Activated CD4-positive, alpha-beta T cell treated with anti-CD3 and anti-CD28 coated beads, Interleukin-2, amount 10 ng/mL, durations not matched to agents 7 days and 5 days (primary cell): ENCODE data around the gene CASTOR2. TPM values are rescaled to one million over a fixed set of nuclear protein-coding genes. Genes with fewer than 3 reads are reported as not detected.
A peak's percentile ranks its signal among the peaks of the same experiment; 100 is the strongest.

Source experiments
- CTCF ChIA-PET: fragments of 350-600 bp; sonication (Branson Sonifier 250); formaldehyde crosslinking; loops from one replicate; lab custom pipeline; 2021; ENCODE audit warnings: antibody characterized with exemption; lab: Charles Lee
- POLR2A ChIA-PET: fragments of 350-600 bp; sonication (Branson Sonifier 250); formaldehyde crosslinking; loops from one replicate; lab custom pipeline; 2021; ENCODE audit warnings: antibody characterized with exemption; lab: Charles Lee
- DNase-seq: peaks from one replicate; pipeline ENCODE4 v3.0.0-alpha.2; 2020
- H3K27ac Mint-ChIP-seq: one replicate; pipeline ENCODE4 v1.8.0; 2021; ENCODE audit warnings: mild to moderate bottlenecking, moderate library complexity, mixed read lengths
- H3K27me3 Mint-ChIP-seq: one replicate; pipeline ENCODE4 v1.8.0; 2021; ENCODE audit warnings: mixed read lengths
- H3K36me3 Mint-ChIP-seq: one replicate; pipeline ENCODE4 v1.8.0; 2021; ENCODE audit warnings: low read depth, mixed read lengths
- H3K4me1 Mint-ChIP-seq: one replicate; pipeline ENCODE4 v1.8.0; 2021; ENCODE audit warnings: mixed read lengths
- H3K4me3 Mint-ChIP-seq: one replicate; pipeline ENCODE4 v1.8.0; 2021; ENCODE audit warnings: mild to moderate bottlenecking, moderate library complexity, mixed read lengths
- H3K9me3 Mint-ChIP-seq: one replicate; pipeline ENCODE4 v1.8.0; 2021; ENCODE audit warnings: mixed read lengths
- total RNA-seq, 2 experiments: library from RNA; stranded (reverse); gene quantifications; one replicate each; pipeline ENCODE4 v1.2.3, GENCODE V29; 2021

Gene CASTOR2
- total RNA-seq, 2 experiments from 2014 or later: 2.5 to 2.6 TPM

GRCh38 chr7:75045881-75046280, 81.4 kb downstream of the CASTOR2 start:
- no peak overlapping the region for H3K4me3 Mint-ChIP-seq
- H3K4me1 Mint-ChIP-seq: no peaks in the 10 kb centered on the region
- peaks cover 3% of the 10 kb centered on the region for H3K36me3 Mint-ChIP-seq
- DNase-seq: no peak
- POLR2A ChIA-PET: no interaction called here
- no peaks in the 10 kb centered on the region for H3K27me3 Mint-ChIP-seq
- H3K9me3 Mint-ChIP-seq: no peaks in the 10 kb centered on the region
- CTCF ChIA-PET: interaction anchor here (1.0 to 1.5 kb wide), 2 partner anchors 11 to 15 kb away, joined by 3 to 4 read pairs; no protein-coding TSS in a partner anchor
- no peak overlapping the region for H3K27ac Mint-ChIP-seq

DNA sequence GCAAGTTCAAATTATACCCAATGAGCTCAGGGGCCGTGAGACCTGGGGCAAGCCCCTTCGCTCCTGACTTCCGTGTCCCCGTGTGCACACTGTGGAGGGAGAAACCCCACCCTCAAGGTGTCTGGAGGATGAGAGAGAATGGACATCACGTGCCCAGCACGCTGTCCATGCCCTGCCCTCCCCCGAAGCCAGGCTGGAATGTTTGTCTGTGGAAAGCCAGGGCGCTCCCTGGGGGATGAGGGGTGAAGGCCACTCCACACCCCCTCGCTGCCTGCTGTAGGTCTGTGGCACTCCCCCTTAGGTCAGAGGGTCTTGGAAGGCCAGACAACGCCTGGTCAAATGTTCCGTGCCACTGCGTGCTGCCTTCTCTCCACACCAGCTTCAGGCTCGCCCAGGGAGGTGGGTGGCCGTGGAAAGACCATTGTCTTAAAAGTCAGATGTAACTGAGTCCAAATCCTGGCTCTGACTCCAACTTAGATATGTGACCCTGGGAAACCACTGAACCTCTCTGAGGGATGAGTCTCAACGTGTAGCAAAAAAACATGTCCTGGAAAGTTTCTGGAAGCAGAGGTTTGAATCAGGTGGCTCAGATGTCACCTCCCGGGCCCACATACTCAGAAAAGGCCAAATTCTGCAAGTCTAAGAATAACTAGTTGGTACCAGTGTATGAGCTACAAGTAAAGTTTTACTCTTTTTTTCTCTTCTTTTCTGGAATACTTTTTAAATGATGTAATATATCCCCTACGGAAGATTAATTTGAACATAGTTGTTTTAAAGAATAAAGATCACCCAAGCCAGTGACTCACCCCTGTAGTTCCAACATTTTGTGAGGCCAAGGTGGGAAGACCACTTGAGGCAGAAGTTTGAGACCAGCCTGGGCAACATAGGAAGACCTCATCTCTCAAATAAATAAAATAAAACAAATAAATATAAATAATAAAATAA, 84.2 kb downstream of the CASTOR2 start:
- Mint-ChIP-seq H3K27ac (peak overlapping the region; percentile 19), H3K36me3 (peaks cover 9% of the 10 kb centered on the region), H3K9me3 (no peaks in the 10 kb centered on the region), H3K4me3 (no peak overlapping the region), H3K27me3 (no peaks in the 10 kb centered on the region), H3K4me1 (no peaks in the 10 kb centered on the region)
- ChIA-PET CTCF (interaction anchor here (0.6 to 0.7 kb wide), 2 partner anchors 16 to 865 kb away, joined by 3 read pairs; no protein-coding TSS in a partner anchor), POLR2A (no interaction called here)
- DNase-seq: no peak

- ChIA-PET CTCF (interaction anchor here (0.7 kb wide), 1 partner anchor 867 kb away, joined by 3 read pairs; no protein-coding TSS in a partner anchor), POLR2A (no interaction called here)
- no peaks in the 10 kb centered on the region for H3K4me1 Mint-ChIP-seq
- no peak for DNase-seq
- no peak overlapping the region for H3K4me3 Mint-ChIP-seq
- H3K36me3 Mint-ChIP-seq: peaks cover 12% of the 10 kb centered on the region
- no peak overlapping the region for H3K27ac Mint-ChIP-seq
- H3K9me3 Mint-ChIP-seq: no peaks in the 10 kb centered on the region
- no peaks in the 10 kb centered on the region for H3K27me3 Mint-ChIP-seq
These were observed 85.3 kb downstream of the CASTOR2 start for GRCh38 chr7:75049817-75050216.

GRCh38 chr7:75050501-75050900, 86.0 kb downstream of the CASTOR2 start:
- Mint-ChIP-seq H3K27me3 (no peaks in the 10 kb centered on the region), H3K4me3 (no peak overlapping the region), H3K9me3 (no peaks in the 10 kb centered on the region), H3K4me1 (no peaks in the 10 kb centered on the region), H3K36me3 (peaks cover 19% of the 10 kb centered on the region), H3K27ac (no peak overlapping the region)
- DNase-seq: no peak
- POLR2A ChIA-PET: no interaction called here
- CTCF ChIA-PET: no interaction called here

DNA sequence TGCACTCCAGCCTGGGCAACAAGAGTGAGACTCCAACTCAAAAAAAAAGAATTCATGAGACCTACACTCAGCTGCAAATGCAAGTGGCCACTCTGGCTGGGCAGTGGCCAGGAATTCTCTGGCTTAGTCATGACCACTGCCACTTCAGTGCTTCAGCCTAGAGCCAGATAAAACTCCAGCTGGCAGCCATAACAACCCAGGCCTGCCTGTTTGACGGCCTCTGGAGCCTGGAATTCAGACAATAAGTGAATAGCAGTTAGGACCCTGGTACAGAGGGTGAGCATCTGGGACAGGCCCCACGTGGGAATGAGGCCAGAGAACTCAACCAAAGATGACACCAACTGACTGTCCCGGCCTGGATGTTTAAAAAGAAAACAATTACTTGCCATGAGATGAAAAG, 90.2 kb downstream of the CASTOR2 start:
- CTCF ChIA-PET: no interaction called here
- POLR2A ChIA-PET: no interaction called here
- no peak overlapping the region for H3K4me3 Mint-ChIP-seq
- H3K27ac Mint-ChIP-seq: peak overlapping the region; percentile 2
- no peak for DNase-seq
- no peaks in the 10 kb centered on the region for H3K27me3 Mint-ChIP-seq
- no peaks in the 10 kb centered on the region for H3K9me3 Mint-ChIP-seq
- no peaks in the 10 kb centered on the region for H3K4me1 Mint-ChIP-seq
- peaks cover 34% of the 10 kb centered on the region for H3K36me3 Mint-ChIP-seq

- no peak for DNase-seq
- Mint-ChIP-seq H3K27me3 (no peaks in the 10 kb centered on the region), H3K4me1 (no peaks in the 10 kb centered on the region), H3K27ac (no peak overlapping the region), H3K4me3 (no peak overlapping the region), H3K36me3 (peaks cover 37% of the 10 kb centered on the region), H3K9me3 (no peaks in the 10 kb centered on the region)
- CTCF ChIA-PET: no interaction called here
- POLR2A ChIA-PET: no interaction called here
These were observed 90.7 kb downstream of the CASTOR2 start for GRCh38 chr7:75055155-75055554.

- Mint-ChIP-seq H3K4me3 (no peak overlapping the region), H3K9me3 (no peaks in the 10 kb centered on the region), H3K36me3 (peaks cover 40% of the 10 kb centered on the region), H3K27ac (no peak overlapping the region), H3K27me3 (no peaks in the 10 kb centered on the region), H3K4me1 (no peaks in the 10 kb centered on the region)
- POLR2A ChIA-PET: no interaction called here
- CTCF ChIA-PET: interaction anchor here (1.0 to 1.3 kb wide), 2 partner anchors 834 to 850 kb away, joined by 3 read pairs; no protein-coding TSS in a partner anchor
- no peak for DNase-seq
These were observed 91.6 kb downstream of the CASTOR2 start for GRCh38 chr7:75055830-75056772.

DNA sequence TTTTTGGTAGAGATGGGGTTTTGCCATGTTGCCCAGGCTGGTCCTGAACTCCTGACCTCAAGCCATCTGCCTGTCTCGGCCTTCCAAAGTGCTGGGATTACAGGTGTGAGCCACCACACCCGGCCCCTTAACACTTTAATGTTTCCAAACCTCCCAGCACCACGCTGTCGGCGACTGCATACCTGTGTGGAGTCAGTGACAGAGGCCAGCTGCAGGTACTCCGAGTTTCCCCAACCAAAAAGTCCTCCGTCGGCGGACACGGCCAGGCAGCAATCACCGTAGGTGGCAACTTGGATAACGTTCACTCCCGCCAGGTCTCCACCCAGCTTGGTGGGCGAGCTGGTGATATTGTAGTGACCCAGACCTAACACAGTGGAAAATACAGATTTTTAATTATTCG, 93.9 kb downstream of the CASTOR2 start:
- Mint-ChIP-seq H3K4me1 (no peaks in the 10 kb centered on the region), H3K27me3 (no peaks in the 10 kb centered on the region), H3K4me3 (no peak overlapping the region), H3K27ac (no peak overlapping the region), H3K9me3 (no peaks in the 10 kb centered on the region), H3K36me3 (peaks cover 47% of the 10 kb centered on the region)
- ChIA-PET POLR2A (no interaction called here), CTCF (no interaction called here)
- DNase-seq: no peak

DNA sequence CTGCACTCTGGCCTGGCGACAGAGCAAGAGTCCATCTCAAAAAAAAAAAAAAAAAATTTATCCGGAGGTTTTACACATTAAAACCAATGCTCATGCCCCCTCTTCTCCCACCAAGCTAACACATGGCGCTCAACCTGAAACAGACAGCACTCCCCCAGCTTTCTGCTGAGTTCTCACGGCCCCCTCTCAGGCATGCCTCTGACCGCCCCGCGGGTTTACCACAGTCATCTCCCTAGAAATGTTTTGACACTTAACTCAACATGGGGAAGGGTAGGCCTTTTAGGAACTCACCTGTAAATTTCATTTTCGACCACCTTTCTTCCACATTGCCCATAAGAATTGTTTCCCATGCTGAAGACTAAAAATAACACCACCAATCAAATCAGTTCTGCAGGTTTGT, 99.8 kb downstream of the CASTOR2 start:
- DNase-seq: no peak
- Mint-ChIP-seq H3K9me3 (no peaks in the 10 kb centered on the region), H3K27me3 (no peaks in the 10 kb centered on the region), H3K27ac (no peak overlapping the region), H3K4me1 (no peaks in the 10 kb centered on the region), H3K36me3 (peaks cover 46% of the 10 kb centered on the region), H3K4me3 (no peak overlapping the region)
- ChIA-PET CTCF (no interaction called here), POLR2A (interaction anchor here (0.5 kb wide), 1 partner anchor 495 kb away, joined by 4 read pairs; no protein-coding TSS in a partner anchor)

- Mint-ChIP-seq H3K27me3 (no peaks in the 10 kb centered on the region), H3K4me3 (no peak overlapping the region), H3K27ac (no peak overlapping the region), H3K4me1 (no peaks in the 10 kb centered on the region), H3K9me3 (no peaks in the 10 kb centered on the region), H3K36me3 (peaks cover 47% of the 10 kb centered on the region)
- DNase-seq: no peak
- ChIA-PET POLR2A (interaction anchor here (0.5 kb wide), 1 partner anchor 496 kb away, joined by 4 read pairs; no protein-coding TSS in a partner anchor), CTCF (no interaction called here)
These were observed 100.3 kb downstream of the CASTOR2 start for GRCh38 chr7:75064801-75065200.

DNA sequence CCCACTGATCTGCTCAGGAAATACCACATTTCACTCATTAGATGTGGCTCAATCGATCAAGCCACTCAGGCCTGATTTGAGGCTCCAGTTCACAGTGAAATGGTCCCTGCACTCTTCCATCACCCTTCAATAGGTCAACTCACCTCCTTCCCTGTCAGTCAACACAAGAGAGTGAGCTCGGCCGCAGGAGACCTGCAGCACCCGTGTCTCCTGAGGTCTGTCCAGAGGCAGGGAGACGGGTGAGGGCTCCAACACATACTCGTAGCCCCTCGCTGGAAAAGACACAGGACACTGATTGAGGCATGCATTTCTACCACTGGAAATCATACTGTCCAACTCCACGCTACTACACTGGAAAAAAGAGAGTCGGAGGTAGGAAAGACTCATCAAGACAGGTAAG, 102.0 kb downstream of the CASTOR2 start:
- Mint-ChIP-seq H3K36me3 (peaks cover 43% of the 10 kb centered on the region), H3K4me1 (no peaks in the 10 kb centered on the region), H3K9me3 (no peaks in the 10 kb centered on the region), H3K4me3 (no peak overlapping the region), H3K27ac (no peak overlapping the region), H3K27me3 (no peaks in the 10 kb centered on the region)
- ChIA-PET CTCF (interaction anchor here (1.2 kb wide), 1 partner anchor 23 kb away, joined by 3 read pairs; no protein-coding TSS in a partner anchor), POLR2A (no interaction called here)
- DNase-seq: no peak

DNA sequence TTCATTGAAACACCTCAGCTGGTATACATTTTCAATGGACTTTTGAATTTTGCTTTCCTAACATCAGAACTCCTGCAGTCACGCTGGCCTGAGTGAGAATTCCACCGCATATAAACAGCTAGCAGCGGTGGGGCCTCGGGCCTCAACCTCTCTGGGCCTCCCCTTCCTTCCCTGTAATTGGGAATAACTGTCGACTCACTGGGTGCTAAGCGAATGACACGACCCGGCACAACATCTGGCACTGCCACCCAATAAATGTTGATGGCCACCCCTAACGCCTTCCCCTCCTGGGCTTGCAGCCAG, 108.4 kb downstream of the CASTOR2 start:
- no peak for DNase-seq
- H3K27ac Mint-ChIP-seq: peak overlapping the region; percentile 93
- H3K4me1 Mint-ChIP-seq: peaks cover 12% of the 10 kb centered on the region
- H3K9me3 Mint-ChIP-seq: no peaks in the 10 kb centered on the region
- H3K4me3 Mint-ChIP-seq: peak overlapping the region; percentile 94
- ChIA-PET POLR2A (no interaction called here), CTCF (no interaction called here)
- peaks cover 11% of the 10 kb centered on the region for H3K36me3 Mint-ChIP-seq
- H3K27me3 Mint-ChIP-seq: no peaks in the 10 kb centered on the region
